CD4-positive, alpha-beta T cell treated with Interleukin-15 for 4 hours (primary cell): ENCODE measurements around the gene TRIB2.

Experiments used
- DNase-seq: peaks from one replicate; pipeline ENCODE4 v3.0.0-alpha.2; 2020; ENCODE audit warnings: low spot score

TRIB2 gene

GRCh38 chr2:12742891-12743290 lies 26.2 kb downstream of the TRIB2 start:
- no peak for DNase-seq

- no peak for DNase-seq
Measured at GRCh38 chr2:12750166-12750905, 33.6 kb downstream of the TRIB2 start.

DNA sequence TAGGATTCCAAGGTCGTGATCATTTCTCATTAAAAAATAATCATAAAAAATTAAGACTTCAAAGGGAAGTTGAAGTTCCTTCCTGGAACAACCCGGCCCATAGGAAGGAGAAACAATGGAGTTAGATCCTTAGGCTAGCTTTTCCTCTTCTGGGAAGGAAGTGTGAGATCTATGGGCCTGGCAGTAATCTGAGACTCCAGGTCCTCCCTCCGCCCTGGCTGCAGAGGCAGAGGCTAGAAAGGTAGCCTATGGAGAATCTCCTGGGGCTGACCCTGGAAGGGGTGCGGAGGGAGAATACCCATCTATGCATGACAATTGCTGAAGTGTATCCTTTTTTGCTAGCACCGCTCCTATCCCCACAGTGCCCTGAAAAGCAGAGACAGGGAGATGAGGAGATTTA lies 37.9 kb downstream of the TRIB2 start:
- DNase-seq, result no peak

DNA sequence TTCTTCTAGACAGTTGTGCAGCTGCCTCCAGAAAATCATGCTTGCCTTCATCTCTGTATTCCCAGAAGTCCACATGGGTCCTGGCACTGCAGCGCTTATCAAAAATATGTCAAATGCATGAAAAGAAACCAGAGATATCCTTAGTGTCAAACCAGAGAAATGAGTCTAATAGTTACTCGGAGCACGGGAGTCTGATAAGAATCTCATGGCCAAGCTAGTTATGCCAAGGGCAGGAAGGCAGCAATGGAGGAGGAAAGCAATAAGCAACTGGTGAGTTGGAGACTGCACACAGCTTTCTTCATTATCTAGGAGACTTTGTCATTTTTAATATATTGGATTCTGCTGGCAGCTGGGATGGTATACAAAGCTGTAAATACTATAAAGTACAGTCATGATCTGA lies 38.6 kb downstream of the TRIB2 start:
- DNase-seq, result no peak

- no peak for DNase-seq
Measured at GRCh38 chr2:12759248-12759647, 42.5 kb downstream of the TRIB2 start.

- peak; percentile 12 for DNase-seq
Measured at GRCh38 chr2:12761104-12761503, 44.4 kb downstream of the TRIB2 start.

DNA sequence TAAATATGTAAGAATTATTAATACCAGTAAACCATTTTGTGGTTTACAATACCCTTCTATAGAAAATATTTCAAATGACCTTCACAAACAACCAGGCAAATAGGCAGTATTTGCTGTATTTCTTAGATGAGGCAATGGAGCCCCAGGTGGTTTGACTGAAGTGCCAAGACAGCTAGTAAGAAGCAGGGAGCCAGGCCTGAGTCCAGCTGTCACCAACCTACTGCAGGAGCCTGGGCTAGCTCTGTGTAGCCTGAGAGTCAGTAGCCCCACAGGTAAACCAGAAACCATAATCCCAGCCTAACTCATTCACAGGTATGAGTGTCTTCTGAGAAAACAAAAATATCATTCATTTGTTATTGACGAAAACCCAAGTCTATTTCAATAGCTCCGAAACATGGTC lies 45.6 kb downstream of the TRIB2 start:
- no peak for DNase-seq

DNA sequence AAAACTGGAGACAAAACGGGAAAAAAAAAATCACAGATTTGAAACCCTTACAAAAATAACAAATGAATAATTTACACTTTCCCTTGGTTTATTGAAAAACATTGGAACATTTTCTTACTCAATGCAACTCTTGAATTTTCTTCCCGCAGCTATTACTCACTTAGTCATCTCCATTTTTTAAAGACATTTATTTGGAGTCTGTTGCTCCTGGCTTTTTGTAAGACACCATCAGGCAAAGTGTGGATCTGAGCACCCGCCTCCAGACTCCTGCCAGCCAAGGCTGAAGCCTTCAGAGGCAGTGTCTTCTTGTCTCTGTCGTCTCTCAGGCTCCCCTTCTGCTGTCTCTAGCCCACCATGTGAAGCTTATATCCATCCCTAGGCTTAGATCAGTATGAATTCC lies 46.2 kb downstream of the TRIB2 start:
- no peak for DNase-seq

- no peak for DNase-seq
Measured at GRCh38 chr2:12763486-12763885, 46.8 kb downstream of the TRIB2 start.

DNA sequence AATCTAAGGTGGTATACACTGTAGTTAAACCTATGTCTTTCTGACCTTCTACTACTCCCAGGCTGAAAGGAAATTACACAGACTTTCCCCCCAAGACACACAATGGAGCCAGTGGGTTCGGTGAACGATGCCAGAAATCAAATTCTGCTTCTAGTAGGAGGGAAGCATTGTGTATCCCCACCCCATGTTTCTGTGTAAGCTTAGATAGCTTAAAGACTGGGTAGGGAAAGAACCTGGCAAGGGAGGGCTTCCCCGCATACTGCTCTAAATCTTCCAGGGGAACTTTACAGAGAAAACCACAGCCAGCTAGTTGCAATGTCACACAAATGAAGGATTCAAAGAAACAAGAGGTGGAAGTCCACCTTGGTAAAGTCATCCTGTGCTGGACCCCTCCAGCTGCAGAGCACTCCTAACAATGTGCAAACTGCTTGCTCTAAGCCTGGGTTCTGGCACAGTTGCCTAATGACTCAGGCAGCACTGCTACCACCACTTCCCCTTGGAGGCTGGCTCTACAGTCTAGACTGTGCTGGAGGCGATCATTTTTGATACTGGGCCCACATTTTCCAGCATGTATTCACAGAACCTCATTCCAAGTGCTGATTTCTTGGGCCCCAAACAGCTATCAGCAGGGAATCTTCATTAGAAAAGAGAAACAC lies 47.5 kb downstream of the TRIB2 start:
- DNase-seq, result no peak

GRCh38 chr2:12764849-12765605 lies 48.3 kb downstream of the TRIB2 start:
- DNase-seq, result no peak

DNA sequence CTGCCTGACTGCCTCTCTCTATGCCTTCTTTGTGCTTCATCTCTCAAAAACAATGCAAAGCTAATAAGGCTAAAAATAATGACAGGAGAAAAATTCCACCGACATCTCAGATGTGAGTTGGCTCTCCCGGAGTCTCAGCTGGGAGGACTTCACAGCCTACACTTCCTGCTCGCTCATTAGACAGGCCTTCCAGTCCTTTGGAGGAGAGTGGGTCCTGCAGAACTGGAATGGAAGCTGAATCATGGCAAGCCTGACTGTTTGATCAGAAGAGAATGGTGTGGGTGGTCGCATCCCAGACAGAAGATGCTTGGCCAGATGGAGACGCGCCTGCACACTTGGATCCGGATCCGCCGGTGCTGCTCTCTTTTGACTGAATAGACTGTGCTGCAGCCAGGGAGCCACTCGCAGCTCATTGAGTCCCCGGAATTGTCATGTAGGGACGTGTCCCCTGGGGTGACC lies 49.7 kb downstream of the TRIB2 start:
- no peak for DNase-seq

GRCh38 chr2:12767541-12767940 lies 50.8 kb downstream of the TRIB2 start:
- no peak for DNase-seq

DNA sequence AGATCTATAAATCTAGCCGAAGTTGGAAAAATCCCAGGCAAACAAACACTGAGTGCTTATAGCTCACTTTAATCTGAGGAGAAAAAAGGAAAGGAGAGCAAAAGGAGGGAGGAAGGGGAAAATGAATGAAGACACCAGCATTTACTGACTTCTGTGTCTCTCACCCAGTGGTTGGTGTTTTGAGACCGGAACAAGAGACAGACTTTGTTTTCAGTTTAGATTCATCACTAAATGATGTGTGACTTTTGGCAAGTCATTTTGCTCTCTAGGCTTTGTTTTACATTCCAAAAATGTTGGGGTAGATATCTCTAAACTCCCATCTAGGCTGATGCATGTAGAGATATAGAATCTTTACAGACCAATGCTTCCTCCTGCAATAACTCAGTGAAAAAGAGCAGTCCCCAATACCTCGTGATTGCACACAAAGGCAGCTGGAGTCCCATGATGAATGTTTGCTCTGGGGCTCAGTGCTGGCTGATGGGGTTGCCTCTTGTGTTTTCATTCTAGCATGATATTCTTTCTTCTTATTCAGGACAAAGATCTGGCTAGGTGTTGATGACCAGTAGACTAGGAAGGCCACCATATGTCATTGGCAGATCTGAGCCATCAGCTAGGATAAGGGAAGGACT lies 51.4 kb downstream of the TRIB2 start:
- no peak for DNase-seq

- no peak for DNase-seq
Measured at GRCh38 chr2:12769492-12770105, 52.9 kb downstream of the TRIB2 start.

DNA sequence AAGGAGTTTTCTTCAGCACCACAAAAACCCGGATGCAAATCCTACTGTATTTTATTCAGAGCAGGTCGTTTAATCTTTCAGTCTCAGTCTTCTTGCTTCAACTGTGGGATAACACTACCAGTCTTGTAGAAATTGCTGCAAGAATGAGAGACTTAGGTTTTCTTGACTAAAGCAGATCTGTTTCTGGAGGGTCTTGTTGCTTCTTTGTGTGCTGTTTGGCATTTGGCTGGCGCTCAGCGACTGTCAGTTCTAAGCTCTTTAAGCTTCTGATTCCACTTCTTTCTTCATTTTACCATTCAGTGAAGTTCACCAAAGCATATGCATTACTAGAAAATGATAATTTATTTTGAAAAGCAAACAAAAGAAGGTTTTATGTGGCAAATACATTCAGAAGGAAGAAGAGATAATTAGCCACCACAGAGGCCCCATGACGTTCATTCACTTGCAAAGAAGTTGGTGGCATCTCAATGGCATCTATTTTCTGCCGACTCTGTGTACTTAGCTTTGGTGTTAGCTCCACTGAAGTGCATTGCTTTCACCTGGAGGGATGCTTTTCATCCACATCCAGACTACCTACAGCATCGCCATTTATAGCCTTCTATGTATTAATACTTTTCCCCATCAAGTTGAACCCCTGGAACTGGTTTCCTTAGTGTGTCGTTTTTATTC lies 53.7 kb downstream of the TRIB2 start:
- no peak for DNase-seq

- DNase-seq, result no peak
Measured at GRCh38 chr2:12771154-12771553, 54.4 kb downstream of the TRIB2 start.

GRCh38 chr2:12773586-12774394 lies 57.1 kb downstream of the TRIB2 start:
- no peak for DNase-seq

- DNase-seq, result no peak
Measured at GRCh38 chr2:12774395-12774727, 57.6 kb downstream of the TRIB2 start.

- DNase-seq, result no peak
Measured at GRCh38 chr2:12776521-12776961, 59.8 kb downstream of the TRIB2 start.

DNA sequence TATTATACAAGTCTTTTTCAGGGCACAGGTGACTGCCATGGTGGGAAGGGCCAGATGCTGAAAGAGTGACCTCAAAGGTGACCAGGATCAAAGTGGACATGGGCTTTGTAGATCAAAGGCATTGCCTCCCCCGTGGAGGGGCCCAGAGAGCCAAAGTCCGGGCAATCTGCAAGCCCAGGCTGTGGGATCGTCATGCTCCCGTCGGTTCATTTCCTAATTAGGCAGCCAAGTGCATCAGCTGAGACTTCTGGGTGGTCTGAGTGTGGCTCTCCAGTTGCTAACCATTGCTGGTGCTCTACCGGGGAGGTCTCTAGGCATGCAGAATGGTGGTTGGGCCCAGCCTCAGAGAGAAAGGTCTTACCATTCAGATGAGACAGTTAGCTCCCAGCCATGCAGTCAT lies 61.6 kb downstream of the TRIB2 start:
- no peak for DNase-seq
